ENCODE results near the gene ETS1. TPM values are rescaled to one million over a fixed set of nuclear protein-coding genes. Genes with fewer than 3 reads are reported as not detected.
"Not testable (repeated sequence)": the region's sequence is repeated elsewhere in the genome, so short reads cannot be mapped to it uniquely, and the experiment has no call there.

The ETS1 gene
- total RNA-seq, 1 donor from 2014 or later, result 24.6 TPM

GRCh38 chr11:128447233-128447632 is 140.1 kb downstream of the ETS1 start:
- DNase-seq (ENCODE audit: low spot score), result no peak

GRCh38 chr11:128445921-128446320 is 141.4 kb downstream of the ETS1 start:
- DNase-seq (ENCODE audit: low spot score), result not testable (repeated sequence)

DNA sequence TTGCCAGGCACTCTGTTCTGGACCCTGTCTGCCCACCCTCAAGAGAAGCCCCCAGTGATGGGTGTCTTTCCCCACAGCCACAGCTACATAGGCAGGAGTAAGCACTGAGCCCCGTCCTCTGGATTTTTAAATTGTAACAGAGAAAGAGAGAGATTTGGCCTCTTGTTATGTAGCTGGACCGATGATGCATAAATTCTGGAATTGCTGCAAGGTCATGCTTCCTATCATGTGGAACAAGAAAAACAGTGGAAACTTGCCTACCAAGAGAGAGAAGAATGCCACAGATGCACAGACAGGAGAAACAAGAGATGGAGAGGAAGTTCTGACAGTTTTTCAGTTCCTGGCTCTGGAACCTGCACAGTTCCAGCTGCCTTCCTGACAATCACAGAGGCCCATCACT is 150.2 kb downstream of the ETS1 start:
- DNase-seq (ENCODE audit: low spot score), result no peak

DNA sequence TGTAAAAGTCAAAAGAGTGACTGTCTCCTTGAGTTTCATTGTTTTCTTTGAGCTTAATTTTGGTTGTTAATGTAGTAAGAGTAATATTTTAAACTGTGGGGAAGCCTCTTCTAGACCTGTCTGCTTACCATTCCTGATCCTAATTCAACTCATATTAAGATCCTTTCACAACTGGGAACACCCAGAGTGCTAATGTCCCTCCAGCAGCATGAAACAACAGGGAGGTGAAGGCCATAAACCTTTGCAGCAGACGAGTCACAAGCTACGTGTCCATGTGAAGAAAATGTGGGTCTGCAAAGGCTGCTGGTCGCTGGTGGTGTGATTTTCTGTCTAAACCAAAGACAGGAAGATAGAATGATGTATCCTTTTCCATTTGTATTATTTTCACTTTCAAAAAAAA is 152.5 kb downstream of the ETS1 start:
- no peak for DNase-seq (ENCODE audit: low spot score)

DNA sequence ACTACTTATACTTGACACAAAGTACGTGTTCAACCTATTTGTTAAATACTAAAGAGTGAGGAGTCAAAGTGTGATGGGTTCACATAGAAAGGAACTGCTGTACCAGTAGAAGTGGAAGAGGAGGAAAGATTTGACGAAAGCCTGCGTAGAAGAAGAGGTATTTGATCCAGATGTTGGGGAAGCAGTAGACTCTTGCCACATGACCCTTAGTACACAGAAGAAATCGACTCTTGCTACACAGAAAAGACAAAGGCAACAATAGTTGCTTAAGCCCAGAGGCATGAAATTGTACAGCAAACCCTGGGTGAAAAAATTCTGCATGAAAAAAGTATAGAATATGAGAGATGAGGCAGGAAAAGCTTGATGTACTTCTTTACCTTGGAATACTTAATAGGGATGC is 152.9 kb downstream of the ETS1 start:
- no peak for DNase-seq (ENCODE audit: low spot score)

DNA sequence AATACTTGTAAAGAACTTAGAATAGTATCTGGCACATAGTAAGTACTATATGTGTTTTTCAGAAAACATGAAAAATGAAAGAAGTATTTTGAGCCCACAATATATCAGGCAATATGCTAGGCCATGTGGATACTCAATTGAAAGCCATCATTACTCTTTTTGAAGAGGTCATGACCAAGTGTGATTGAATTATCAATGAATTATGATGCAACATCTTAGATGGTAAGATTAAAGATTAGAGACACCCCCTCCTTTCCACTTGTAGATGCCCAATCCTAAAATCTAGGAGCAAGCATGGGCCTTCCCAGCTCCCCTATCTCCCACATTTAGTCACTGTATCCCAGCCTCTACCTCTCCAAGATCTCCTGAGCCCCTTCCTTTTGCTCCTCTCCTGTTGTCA is 154.4 kb downstream of the ETS1 start:
- DNase-seq (ENCODE audit: low spot score), result no peak

- no peak for DNase-seq (ENCODE audit: low spot score)
Observed at GRCh38 chr11:128431931-128432330, 155.4 kb downstream of the ETS1 start.

DNA sequence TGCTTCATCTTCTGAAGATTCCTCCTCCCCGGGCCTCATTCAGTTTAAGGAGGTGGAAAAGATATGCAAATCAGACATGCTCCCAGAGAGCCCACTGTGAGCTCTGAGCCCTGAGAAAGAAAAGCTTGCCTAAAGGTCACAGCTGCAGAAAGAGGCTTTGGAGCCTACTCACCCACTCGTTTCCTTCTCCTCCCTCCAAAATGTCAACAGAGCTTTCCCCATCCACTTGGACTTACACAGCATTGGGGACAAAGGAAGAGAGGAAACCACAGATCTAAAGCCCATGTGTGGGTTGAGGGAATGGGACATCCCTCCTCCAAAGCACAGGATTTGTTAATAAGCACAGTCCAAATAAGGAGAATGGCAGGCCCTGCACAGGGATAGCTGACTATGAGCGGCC is 158.4 kb downstream of the ETS1 start:
- no peak for DNase-seq (ENCODE audit: low spot score)

DNA sequence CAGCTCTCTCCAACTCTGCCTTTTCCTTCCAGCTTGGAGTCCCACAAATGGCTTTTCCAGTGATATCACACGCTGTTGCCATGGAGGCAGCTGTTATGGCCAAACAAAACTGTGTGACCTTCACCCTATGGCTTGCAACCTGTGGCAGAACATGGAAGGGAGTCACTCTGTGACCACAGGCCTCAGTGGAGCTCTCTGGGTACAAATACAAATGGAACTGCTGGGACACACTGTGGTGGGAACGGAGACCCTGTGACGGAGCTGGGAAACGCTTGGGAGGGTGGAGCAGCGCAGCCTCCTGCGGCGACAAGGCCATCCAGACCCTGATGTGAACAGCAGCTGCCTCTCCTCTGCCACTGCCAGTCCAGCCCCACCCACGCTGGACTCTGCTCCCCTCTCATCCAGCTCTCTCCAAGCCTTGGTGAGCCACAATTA is 162.5 kb downstream of the ETS1 start:
- no peak for DNase-seq (ENCODE audit: low spot score)

DNA sequence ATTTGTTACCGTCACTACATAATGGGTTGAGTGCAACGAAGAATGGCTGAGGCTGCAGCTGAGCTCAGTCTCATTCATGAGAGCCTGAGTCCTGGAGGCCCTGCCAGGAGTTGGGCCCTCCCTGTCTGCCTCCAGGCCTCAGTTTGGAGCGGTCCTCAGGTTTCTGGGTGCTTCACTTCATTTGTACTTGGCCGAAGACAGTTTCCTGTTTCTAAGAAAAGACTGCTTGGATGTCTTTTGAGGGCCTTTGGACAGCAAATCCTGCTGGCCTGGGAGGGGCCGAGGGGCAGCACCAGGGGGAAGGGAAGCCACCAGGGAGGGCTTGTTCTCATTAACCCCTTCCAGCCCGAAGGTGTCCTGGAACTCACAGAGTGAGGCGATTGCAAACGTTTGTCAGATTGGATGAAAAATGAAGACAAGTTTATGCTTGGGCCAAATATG is 163.1 kb downstream of the ETS1 start:
- peak; percentile 71 for DNase-seq (ENCODE audit: low spot score)

GRCh38 chr11:128422576-128423370 is 164.6 kb downstream of the ETS1 start:
- DNase-seq (ENCODE audit: low spot score), result no peak

GRCh38 chr11:128421577-128422330 is 165.6 kb downstream of the ETS1 start:
- DNase-seq (ENCODE audit: low spot score), result peak; percentile 56

DNA sequence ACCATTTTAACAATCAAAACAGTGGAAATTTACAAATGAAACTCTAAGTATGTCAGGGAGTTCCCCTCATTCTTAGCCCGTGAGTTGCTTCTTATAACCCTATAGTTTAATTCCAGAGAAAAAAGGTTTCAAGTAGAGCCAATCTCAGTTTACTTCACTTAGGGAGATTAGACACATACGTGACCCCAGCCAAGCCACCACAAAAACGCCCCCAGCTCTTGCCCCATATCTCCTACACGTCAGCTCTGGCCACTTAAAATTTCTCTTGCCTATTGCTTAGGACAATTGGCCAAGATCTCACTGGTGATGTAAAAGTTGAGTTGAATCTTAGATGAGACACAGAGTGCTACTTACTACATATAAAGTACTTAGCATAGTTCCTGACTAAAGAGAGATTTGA is 166.4 kb downstream of the ETS1 start:
- peak; percentile 53 for DNase-seq (ENCODE audit: low spot score)

GRCh38 chr11:128420265-128420664 is 167.1 kb downstream of the ETS1 start:
- DNase-seq (ENCODE audit: low spot score), result peak; percentile 84

- no peak for DNase-seq (ENCODE audit: low spot score)
Observed at GRCh38 chr11:128419012-128419767, 168.2 kb downstream of the ETS1 start.

DNA sequence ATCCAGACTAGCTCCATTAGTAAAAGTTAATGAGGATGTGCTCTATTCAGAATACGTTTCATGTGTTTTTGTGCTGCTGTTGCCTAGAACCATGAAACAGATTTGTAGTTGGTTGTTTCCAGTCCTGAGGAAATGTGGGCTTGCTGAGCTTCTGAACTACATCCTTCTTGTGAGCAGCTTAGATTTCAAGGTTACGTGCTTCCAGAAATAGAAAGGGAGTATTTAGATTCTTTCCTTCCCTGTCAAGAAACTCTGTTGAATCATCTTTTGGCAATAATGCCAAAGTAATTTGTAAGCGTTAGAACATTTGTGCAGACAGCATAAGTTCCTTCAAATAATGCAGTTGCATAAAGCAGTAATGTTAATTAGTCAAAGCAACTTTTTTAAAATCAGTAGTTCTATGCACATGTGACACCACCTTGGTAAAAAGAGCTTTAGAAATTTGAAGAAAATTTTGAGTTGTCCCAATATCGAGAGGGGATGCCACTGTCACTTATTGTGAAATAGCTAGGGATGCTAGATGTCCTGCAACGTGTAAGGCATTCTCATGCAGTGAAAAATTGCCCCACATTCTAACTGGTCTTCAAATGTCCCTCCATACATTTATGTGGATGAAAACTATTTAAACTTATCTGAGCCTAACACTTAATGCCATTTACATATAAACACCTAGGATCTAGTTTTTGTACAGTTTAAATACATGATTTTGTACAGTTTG is 169.6 kb downstream of the ETS1 start:
- DNase-seq (ENCODE audit: low spot score), result peak; percentile 84

GRCh38 chr11:128416976-128417375 is 170.4 kb downstream of the ETS1 start:
- DNase-seq (ENCODE audit: low spot score), result no peak

GRCh38 chr11:128415539-128415938 is 171.8 kb downstream of the ETS1 start:
- DNase-seq (ENCODE audit: low spot score), result no peak

DNA sequence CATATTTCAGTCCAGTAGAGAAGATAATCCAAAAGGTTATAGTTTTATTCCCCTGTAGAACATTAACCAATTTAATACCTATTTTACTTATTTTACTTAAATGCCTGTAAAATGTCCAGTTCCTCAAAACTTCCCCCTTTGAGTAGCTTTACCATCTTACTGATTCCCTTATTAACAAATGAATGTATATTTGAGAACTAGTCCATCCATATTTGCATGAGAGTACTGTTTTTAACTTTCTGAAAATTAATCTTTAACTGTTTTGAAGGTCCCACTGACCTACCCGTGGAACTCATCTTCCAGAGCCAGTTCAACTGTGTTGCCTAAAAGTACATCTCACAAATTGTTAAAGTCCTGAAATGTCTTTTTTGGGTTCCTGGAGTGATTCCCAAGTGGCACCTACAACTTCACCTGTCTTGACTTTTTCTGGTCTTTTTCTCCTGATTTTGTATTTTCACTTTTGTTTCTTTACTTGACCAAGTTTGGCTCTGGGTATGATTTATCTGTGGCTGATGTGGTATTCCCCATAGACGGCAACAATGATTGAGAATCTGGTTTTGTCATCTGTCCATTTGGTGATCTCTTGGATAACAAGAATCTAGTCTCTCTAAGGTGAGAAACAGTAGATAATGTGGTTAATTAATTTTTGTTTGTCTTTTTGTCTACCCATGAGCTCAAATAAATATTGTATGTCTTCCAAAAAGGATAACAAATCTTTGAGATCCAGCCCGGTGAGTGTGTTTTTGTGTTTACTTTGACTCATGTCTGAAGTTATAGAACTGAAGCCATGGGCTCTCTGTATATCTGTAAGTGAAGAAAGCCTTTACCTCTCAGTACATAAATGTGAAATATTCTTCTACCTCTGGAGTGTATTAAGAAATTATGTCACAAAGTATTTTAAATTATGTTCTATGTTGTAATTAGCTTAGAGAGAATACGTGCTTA is 174.2 kb downstream of the ETS1 start:
- DNase-seq (ENCODE audit: low spot score), result no peak

- DNase-seq (ENCODE audit: low spot score), result no peak
Observed at GRCh38 chr11:128411812-128412211, 175.5 kb downstream of the ETS1 start.
